CD4-positive, alpha-beta T cell treated with Interleukin-6 at 100 ng/mL for 8 hours (primary cell): Measurements from ENCODE around the gene RALA.
"Not testable (repeated sequence)": the region's sequence is repeated elsewhere in the genome, so short reads cannot be mapped to it uniquely, and the experiment has no call there.

Experiments used
- DNase-seq: peaks from one replicate; pipeline ENCODE4 v3.0.0-alpha.2; 2020; ENCODE audit warnings: mixed read lengths, low spot score

Gene RALA

GRCh38 chr7:39732837-39733804, 109.7 kb downstream of the RALA start:
- DNase-seq: peak; percentile 94

DNA sequence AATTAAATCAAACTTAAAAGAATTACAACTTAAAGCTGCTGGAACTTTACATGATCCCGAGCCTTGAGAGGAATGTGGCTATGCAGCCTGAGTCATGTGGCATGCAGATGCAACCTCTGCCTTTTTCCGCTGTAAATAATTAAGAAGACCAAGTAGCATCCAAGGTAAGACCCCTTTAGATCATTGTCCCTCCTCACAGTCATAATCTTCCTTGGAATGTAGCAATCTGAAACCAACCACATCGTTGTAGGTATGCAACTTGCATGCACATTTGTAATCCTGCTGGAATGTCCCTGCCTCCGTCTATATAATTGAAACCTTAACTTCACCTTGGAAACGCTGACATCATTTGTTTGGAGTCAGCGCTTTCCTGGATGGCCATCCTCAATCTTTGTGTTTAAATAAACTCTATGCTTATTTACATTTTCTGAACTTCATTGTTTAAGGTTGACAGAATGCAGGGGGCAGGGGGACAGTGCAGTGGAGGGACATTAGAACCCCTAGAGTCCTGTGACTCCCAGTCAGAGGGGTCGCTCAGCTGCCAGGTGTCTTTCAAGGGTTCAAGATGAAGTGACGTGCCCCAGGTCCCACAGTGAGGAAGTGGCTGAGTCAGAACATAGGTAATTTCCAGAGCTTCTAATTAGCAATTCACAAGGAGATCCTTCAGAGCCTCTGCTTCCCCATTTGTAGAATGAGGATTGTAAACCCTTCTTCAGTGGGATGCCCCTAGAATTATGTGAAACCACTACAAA, 110.7 kb downstream of the RALA start:
- peak; percentile 11 for DNase-seq

DNA sequence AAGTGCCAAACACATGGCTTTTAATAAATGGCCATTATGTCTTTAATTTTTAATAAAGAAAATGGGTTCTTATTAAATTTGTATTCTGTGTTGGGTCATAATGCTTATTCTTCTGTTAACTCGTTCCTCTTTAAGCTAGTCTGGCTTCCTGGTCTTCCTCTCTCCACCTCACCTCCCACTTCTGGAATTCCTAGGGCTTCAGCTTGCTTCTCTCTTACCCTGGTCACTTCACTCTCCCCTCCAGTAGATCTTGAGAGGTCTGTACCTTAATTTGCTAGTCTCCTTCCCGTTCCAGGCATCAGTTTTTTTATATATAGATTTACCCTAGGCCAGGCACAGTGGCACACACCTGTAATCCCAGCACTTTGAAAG, 111.2 kb downstream of the RALA start:
- DNase-seq: no peak

DNA sequence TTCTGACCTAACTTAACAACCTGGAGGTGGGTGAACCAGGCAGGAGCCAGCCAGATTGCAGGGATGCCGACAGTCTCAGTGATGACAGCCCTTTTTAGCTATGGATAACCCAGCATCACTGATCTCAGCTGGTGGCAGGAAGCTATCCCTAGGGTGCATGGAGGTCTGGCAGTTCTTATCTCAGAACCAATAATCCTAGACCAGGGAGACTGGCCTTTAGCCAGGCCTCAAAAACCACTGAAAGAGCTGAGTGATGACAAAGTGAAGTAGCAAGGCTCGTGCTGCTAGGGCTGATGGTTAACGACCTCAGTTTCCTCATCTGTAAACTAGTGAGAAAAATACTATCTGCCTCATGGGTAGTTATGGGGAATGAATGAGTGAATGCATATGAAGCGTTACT, 112.5 kb downstream of the RALA start:
- no peak for DNase-seq

GRCh38 chr7:39741942-39742623, 118.7 kb downstream of the RALA start:
- peak; percentile 45 for DNase-seq

DNA sequence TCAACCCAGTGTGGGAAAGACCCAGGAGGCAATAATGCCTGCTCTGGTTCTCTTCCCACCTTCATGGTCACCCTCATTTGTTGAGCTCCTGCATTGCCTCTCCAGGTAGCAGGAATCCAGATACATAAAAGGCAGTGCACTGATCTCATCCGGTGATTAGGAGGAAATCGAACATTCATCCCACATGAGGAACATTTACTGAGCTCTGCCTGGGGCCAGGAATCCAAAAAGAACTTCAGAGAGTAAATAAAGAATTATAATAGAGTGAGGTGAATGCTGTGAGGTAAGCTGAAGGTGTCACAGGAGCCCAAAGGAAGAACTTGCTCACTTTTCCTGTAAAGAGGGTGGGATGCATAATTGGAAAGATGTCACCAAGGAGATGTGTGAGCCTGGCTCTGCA, 121.2 kb downstream of the RALA start:
- DNase-seq: no peak

DNA sequence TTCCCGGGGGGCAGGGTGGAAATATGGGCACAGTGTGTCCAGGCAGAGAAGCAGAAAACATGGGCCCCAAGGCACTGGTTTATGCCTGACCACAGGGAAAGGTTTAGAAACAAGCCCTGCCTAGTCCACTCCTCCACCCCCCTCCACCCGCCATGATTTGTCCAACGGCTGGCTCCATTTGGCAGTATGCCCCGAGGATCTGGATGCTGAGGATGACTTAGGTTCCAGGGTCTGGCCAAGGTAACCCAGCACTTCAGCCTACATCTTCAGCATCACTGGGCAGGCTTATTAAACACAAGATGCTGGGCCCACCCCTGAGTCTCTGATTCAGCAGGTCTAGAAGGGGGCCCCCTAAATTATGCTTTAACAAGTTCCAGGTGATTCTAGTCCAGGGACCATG, 121.9 kb downstream of the RALA start:
- no peak for DNase-seq

DNA sequence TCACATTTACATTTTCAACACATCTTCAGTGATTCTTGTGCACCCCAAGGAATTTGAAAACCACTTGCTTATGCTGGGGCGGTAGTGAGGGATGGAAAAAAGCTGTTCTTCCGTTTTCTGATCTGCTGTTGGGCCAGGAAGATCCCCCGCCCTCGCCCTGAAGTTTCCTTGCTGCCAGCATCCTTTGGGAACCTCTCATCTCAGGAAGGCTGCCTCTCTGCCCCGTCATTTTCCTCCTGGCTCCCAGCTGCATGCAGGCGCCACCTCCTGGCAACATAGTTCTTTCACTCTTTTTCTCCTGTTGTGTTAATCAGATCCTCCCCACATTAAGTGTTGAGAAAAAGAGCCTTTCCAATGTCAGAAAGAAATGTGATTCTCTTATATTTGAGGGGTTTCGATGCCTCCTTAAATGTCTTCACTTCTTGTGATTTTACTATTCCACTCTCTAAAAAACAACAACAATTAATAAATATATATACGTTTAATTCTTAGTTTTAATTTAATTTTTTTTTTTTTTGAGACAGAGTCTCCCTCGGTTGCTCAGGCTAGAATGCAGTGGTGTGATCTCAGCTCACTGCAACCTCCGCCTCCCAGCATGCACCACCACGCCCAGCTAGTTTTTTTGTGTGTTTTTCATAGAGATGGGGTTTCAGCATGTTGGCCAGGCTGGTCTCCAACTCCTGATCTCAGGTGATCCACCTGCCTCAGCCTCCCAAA, 122.9 kb downstream of the RALA start:
- peak; percentile 58 for DNase-seq

- no peak for DNase-seq
Observed at GRCh38 chr7:39749177-39749576, 125.8 kb downstream of the RALA start.

DNA sequence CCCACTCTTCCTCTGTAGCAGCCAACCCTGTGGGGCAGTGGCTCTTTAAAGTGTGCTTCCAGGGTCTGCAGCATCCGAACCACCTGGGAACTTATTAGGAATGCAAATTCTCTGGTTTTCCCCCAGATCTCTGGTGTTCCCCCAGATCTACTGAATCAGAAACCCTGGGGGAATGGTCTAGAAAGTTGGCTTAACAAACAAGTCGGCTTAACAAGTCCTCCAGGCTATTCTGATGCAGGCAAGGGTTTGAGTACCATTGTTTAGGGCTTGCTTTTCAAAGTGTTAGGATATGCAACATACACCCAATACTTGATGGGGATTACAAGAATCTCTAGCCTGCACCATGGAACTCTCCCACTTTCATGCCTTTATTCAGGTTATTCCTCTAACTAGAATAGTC, 126.3 kb downstream of the RALA start:
- no peak for DNase-seq

- DNase-seq: no peak
Observed at GRCh38 chr7:39750253-39751077, 127.1 kb downstream of the RALA start.

GRCh38 chr7:39753237-39753636, 129.9 kb downstream of the RALA start:
- DNase-seq: not testable (repeated sequence)

DNA sequence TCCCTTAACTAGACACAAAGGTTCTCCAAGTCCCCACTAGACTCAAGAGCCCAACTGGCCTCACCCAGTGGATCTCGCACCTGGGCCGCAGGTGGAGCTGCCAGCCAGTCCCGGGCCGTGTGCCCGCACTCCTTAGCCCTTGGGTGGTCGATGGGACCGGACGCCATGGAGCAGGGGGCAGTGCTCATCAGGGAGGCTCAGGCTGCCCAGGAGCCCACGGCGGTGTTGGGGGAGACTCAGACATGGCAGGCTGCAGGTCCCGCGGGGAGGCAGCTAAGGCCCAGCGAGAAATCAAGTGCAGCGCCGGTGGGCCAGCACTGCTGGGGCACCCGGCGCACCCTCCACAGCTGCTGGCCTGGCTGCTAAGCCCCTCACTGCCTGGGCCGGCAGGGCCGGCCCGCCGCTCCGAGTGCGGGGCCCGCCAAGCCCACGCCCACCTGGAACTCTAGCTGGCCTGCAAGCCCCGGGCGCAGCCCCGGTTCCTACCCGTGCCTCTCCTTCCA, 130.5 kb downstream of the RALA start:
- DNase-seq: no peak

- DNase-seq: no peak
Observed at GRCh38 chr7:39754326-39755120, 131.2 kb downstream of the RALA start.

DNA sequence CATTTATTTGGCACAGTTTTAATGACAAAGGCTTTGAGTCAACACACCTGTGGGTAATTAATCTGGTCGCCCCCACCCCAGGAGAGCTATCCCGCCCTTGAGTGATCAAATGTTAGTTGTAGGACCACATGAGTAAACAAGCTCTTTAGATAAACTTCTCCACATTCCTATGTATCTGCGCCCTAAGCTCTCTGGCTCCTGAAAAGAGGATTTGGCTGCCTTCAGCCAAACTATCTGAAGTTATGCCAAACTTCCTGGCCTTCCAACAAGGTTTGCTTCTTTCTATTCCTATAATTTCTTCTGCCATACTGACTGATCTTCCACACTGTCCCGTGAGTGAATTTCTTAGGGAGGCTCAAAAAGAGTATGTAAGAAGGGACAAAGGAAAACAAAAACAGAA, 134.2 kb downstream of the RALA start:
- DNase-seq: no peak
